GM23248 (cell line): ENCODE results near the gene RICTOR.

Source experiments
- EZH2 ChIP-seq: fragments of 200-600 bp; sonication (generic); IDR thresholded peaks from 2 replicates; pipeline ENCODE4 v1.6.1; 2018; ENCODE audit warnings: antibody characterized with exemption, mild to moderate bottlenecking; ENCODE audit not compliant: insufficient read depth, poor library complexity, severe bottlenecking
- EZH2phosphoT487 ChIP-seq: fragments of 200-600 bp; sonication (generic); IDR thresholded peaks from 2 replicates; pipeline ENCODE4 v1.6.1; 2018; ENCODE audit warnings: antibody characterized with exemption, moderate library complexity, mild to moderate bottlenecking, low read depth; ENCODE audit not compliant: insufficient read depth

GRCh38 chr5:38929838-38930237, 144.4 kb downstream of the RICTOR start:
- TF ChIP-seq EZH2 (no peak), EZH2phosphoT487 (no peak)
